CD14-positive monocyte (primary cell): ENCODE results near the gene ADAMTSL1. TPM values are rescaled to one million over a fixed set of nuclear protein-coding genes. Genes with fewer than 3 reads are reported as not detected.

Experiments used
- DNase-seq, 3 donors: peaks; one replicate each; pipeline ENCODE4 v3.0.0-alpha.2; 2011 to 2022
- H2AFZ ChIP-seq: 2 replicates; pipeline ENCODE4 v1.6.0; 2012; ENCODE audit warnings: mild to moderate bottlenecking, low read depth, low read length, inconsistent platforms; ENCODE audit not compliant: insufficient read depth, poor library complexity, severe bottlenecking
- H3K27ac ChIP-seq, 2 donors: 1 replicate in 1 of 2; 2 replicates in 1 of 2; pipeline ENCODE4 v1.5.1; 2012 to 2013; ENCODE audit warnings: low read length in 2 of 2, control low read depth in 1 of 2, inconsistent platforms in 1 of 2, low read depth in 1 of 2, mild to moderate bottlenecking in 1 of 2
- H3K27me3 ChIP-seq, 2 donors: one replicate each; pipeline versions ENCODE4 v1.6.0 to v1.6.1; 2011 to 2013; ENCODE audit warnings: low read length in 2 of 2; ENCODE audit not compliant: control insufficient read depth in 2 of 2, insufficient read depth in 2 of 2
- H3K36me3 ChIP-seq, 2 donors: replicated peaks in 1 of 2; 1 replicate in 1 of 2; 2 replicates in 1 of 2; pipeline versions ENCODE4 v1.5.1 to v1.6.1; 2012 to 2013; ENCODE audit warnings: low read length in 2 of 2, control low read depth in 1 of 2, inconsistent platforms in 1 of 2, mild to moderate bottlenecking in 1 of 2; ENCODE audit not compliant: insufficient read depth in 2 of 2, control insufficient read depth in 1 of 2
- H3K4me1 ChIP-seq, 2 donors: 1 replicate in 1 of 2; 2 replicates in 1 of 2; pipeline versions ENCODE4 v1.5.1 to v1.6.1; 2012 to 2013; ENCODE audit warnings: low read length in 2 of 2, control low read depth in 1 of 2, inconsistent platforms in 1 of 2, mild to moderate bottlenecking in 1 of 2, moderate library complexity in 1 of 2; ENCODE audit not compliant: insufficient read depth in 2 of 2, control insufficient read depth in 1 of 2
- H3K4me2 ChIP-seq: replicated peaks from 2 replicates; pipeline ENCODE3; 2012; ENCODE audit warnings: low read length, moderate library complexity, mild to moderate bottlenecking; ENCODE audit not compliant: poor library complexity, severe bottlenecking; ENCODE audit errors: extremely low read depth
- H3K4me3 ChIP-seq, 3 experiments: fragments of 200-600 bp in 1 of 3; sonication (generic) in 1 of 3; replicated peaks in 1 of 3; 1 replicate in 2 of 3; 2 replicates in 1 of 3; pipeline ENCODE4 v1.5.1; 2011 to 2013; ENCODE audit warnings: low read length in 3 of 3, mild to moderate bottlenecking in 3 of 3, control low read depth in 2 of 3, low read depth in 2 of 3, inconsistent platforms in 1 of 3, moderate library complexity in 1 of 3
- H3K79me2 ChIP-seq: 2 replicates; pipeline ENCODE4 v1.6.0; 2012; ENCODE audit warnings: mild to moderate bottlenecking, control low read depth, inconsistent platforms, low read length, moderate library complexity; ENCODE audit not compliant: insufficient read depth
- H3K9ac ChIP-seq: 2 replicates; pipeline ENCODE4 v1.6.0; 2017; ENCODE audit warnings: low read length, mild to moderate bottlenecking; ENCODE audit not compliant: insufficient read depth, poor library complexity, severe bottlenecking
- H3K9me3 ChIP-seq, 2 donors: replicated peaks in 1 of 2; 1 replicate in 1 of 2; 2 replicates in 1 of 2; pipeline versions ENCODE4 v1.5.1 to v1.6.1; 2012 to 2013; ENCODE audit warnings: low read length in 2 of 2, control low read depth in 1 of 2; ENCODE audit not compliant: control insufficient read depth in 1 of 2, insufficient read depth in 1 of 2
- H4K20me1 ChIP-seq: 2 replicates; pipeline ENCODE4 v1.6.0; 2012; ENCODE audit warnings: mild to moderate bottlenecking, low read length, control low read depth, moderate library complexity; ENCODE audit not compliant: insufficient read depth
- H3K27ac Mint-ChIP-seq, 7 donors: one replicate each; pipeline ENCODE4 v1.8.0; 2020; ENCODE audit warnings: mild to moderate bottlenecking in 7 of 7, mixed read lengths in 7 of 7, moderate library complexity in 6 of 7, inconsistent platforms in 2 of 7
- H3K27me3 Mint-ChIP-seq, 3 donors: one replicate each; pipeline ENCODE4 v1.8.0; 2021 to 2022; ENCODE audit warnings: low read depth in 3 of 3, mild to moderate bottlenecking in 3 of 3, mixed read lengths in 3 of 3, moderate library complexity in 3 of 3, inconsistent platforms in 1 of 3
- H3K36me3 Mint-ChIP-seq, 2 donors: one replicate each; pipeline ENCODE4 v1.8.0; 2020; ENCODE audit warnings: mixed read lengths in 2 of 2, inconsistent platforms in 1 of 2, mild to moderate bottlenecking in 1 of 2
- H3K4me1 Mint-ChIP-seq: one replicate; pipeline ENCODE4 v1.8.0; 2020; ENCODE audit warnings: mild to moderate bottlenecking, mixed read lengths
- H3K4me3 Mint-ChIP-seq, 2 donors: one replicate each; pipeline ENCODE4 v1.8.0; 2020; ENCODE audit warnings: mild to moderate bottlenecking in 2 of 2, mixed read lengths in 2 of 2, moderate library complexity in 1 of 2
- H3K9me3 Mint-ChIP-seq, 7 donors: one replicate each; pipeline ENCODE4 v1.8.0; 2020 to 2022; ENCODE audit warnings: mixed read lengths in 7 of 7, mild to moderate bottlenecking in 6 of 7, moderate library complexity in 6 of 7, inconsistent platforms in 2 of 7
- WGBS: methylation state at CpG from one replicate; pipeline ENCODE4 v1.1.5; 2013; ENCODE audit warnings: missing lambda C conversion rate; ENCODE audit not compliant: insufficient coverage; 5-methylcytosine and 5-hydroxymethylcytosine counted together
- intact Hi-C, 2 donors: fragments of 100-400 bp; cut with micrococcal nuclease; formaldehyde crosslinking; loops; one replicate each; pipeline versions ENCODE4 v1.15.0 to v1.15.1; 2023
- polyA plus RNA-seq, 3 donors: library from polyadenylated mRNA; depleted of rRNA in 1 of 3; unstranded in 2 of 3; stranded (reverse) in 1 of 3; fragments of 300-500 nt in 2 of 3; fragments of >200 nt in 1 of 3; fragmentation: Illumina TruSeq in 2 of 3; gene quantifications; 1 replicate in 2 of 3; 2 replicates in 1 of 3; pipeline ENCODE4 v1.2.3, GENCODE V29; 2012 to 2021
- TF ChIP-seq, protein P1 (sequence below): fragments of 200-600 bp; IDR thresholded peaks from one replicate; pipeline ENCODE4 v1.8.0; 2022; ENCODE audit warnings: antibody characterized with exemption, mild to moderate bottlenecking

The ADAMTSL1 gene
- polyA plus RNA-seq, 3 donors: not detected

DNA sequence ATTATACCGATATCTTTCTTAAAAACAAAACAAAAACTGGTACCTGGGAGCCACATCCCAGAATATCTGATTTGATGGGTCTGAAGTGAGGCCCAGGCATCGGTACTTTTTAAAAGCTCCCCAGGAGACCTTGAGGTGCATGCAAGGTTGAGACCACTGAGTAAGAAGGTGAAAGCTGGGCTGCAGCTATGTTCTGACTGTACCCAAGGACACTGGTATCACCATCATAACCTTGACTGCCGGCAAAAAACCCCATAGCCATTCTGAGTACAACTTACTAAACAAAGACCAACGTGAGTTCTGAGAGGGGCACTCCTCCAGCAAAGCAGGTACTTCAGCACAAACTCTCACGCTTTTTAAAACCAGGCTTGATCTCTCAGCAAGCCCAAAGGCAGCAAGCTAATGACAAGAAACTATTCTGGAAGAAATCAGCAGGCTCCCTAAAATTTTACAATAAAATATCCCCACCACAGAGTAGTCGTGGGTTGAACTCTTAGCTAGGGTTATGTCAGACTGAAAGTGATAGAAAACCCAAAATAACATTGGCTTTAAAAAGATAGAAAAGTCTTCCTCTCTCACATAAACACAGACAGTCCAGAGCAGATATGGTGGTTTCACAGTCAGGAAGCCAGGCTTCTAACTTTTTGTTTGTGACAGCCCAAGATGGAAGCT is 295.1 kb downstream of the ADAMTSL1 start:
- Histone ChIP-seq H3K4me3 (no peak overlapping the region), H3K4me2 (no peak overlapping the region), H3K4me1 (no peaks in the 10 kb centered on the region), H3K79me2 (no peaks in the 10 kb centered on the region), H4K20me1 (no peaks in the 10 kb centered on the region), H3K9me3 (no peaks in the 10 kb centered on the region), H3K36me3 (no peaks in the 10 kb centered on the region), H2AFZ (no peak overlapping the region), H3K9ac (no peak overlapping the region), H3K27me3 (no peaks in the 10 kb centered on the region), H3K27ac (no peak overlapping the region)
- Mint-ChIP-seq H3K4me1 (no peaks in the 10 kb centered on the region), H3K27me3 (no peaks in the 10 kb centered on the region), H3K36me3 (no peaks in the 10 kb centered on the region), H3K9me3 (peaks cover 0 to 3% (median 0%) of the 10 kb centered on the region in 7 donors), H3K4me3 (no peak overlapping the region), H3K27ac (no peak overlapping the region)
- no peak for DNase-seq
- 83% methylated on average over 2 of the region's 6 CpGs for WGBS
- intact Hi-C loops: no loop called here
- TF ChIP-seq, protein P1, sequence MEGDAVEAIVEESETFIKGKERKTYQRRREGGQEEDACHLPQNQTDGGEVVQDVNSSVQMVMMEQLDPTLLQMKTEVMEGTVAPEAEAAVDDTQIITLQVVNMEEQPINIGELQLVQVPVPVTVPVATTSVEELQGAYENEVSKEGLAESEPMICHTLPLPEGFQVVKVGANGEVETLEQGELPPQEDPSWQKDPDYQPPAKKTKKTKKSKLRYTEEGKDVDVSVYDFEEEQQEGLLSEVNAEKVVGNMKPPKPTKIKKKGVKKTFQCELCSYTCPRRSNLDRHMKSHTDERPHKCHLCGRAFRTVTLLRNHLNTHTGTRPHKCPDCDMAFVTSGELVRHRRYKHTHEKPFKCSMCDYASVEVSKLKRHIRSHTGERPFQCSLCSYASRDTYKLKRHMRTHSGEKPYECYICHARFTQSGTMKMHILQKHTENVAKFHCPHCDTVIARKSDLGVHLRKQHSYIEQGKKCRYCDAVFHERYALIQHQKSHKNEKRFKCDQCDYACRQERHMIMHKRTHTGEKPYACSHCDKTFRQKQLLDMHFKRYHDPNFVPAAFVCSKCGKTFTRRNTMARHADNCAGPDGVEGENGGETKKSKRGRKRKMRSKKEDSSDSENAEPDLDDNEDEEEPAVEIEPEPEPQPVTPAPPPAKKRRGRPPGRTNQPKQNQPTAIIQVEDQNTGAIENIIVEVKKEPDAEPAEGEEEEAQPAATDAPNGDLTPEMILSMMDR: no peak

DNA sequence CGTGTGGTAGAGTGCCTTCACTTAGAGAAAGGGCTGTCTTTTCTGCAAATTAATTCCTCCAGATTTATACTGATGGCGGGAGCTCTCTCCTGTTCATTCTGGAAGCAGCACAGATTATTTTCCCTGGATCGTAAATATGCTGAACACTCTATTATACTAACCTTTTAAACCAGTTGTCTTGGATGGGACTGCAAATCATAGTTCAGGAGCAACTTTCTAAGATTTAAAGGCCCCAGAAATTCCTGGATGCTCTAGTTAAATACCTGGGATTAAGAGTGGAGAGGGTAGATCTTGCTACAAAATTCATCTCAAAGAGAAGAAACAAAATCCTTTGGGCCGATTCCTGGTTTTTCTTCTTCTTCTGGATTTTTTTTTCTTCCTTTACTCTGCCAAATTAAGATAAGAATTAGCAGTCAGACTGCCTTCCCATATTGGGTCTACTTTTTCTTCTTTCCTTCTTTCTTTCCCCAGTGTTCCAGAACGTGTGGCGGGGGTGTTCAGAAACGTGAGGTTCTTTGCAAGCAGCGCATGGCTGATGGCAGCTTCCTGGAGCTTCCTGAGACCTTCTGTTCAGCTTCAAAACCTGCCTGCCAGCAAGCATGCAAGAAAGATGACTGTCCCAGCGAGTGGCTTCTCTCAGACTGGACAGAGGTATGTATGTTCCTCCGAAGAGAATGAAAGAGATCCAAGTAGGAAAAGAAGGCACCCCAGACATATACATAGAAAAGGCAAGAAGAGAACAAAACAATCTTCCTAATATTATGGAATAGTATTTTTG is 296.4 kb downstream of the ADAMTSL1 start:
- WGBS: 89% methylated on average over 8 of the region's 10 CpGs
- H3K27me3 Mint-ChIP-seq: no peaks in the 10 kb centered on the region
- Histone ChIP-seq H3K79me2 (no peaks in the 10 kb centered on the region), H2AFZ (no peak overlapping the region), H4K20me1 (no peaks in the 10 kb centered on the region), H3K27ac (no peak overlapping the region), H3K4me2 (no peak overlapping the region), H3K36me3 (no peaks in the 10 kb centered on the region), H3K4me3 (no peak overlapping the region), H3K9ac (no peak overlapping the region), H3K4me1 (no peaks in the 10 kb centered on the region), H3K9me3 (no peaks in the 10 kb centered on the region), H3K27me3 (no peaks in the 10 kb centered on the region)
- TF ChIP-seq, protein P1: no peak
- peaks cover 0 to 4% (median 0%) of the 10 kb centered on the region in 7 donors for H3K9me3 Mint-ChIP-seq
- intact Hi-C loops: no loop called here
- no peaks in the 10 kb centered on the region for H3K4me1 Mint-ChIP-seq
- no peak overlapping the region for H3K4me3 Mint-ChIP-seq
- DNase-seq: no peak
- H3K27ac Mint-ChIP-seq: no peak overlapping the region
- H3K36me3 Mint-ChIP-seq: no peaks in the 10 kb centered on the region
